Activated naive CD8-positive, alpha-beta T cell treated with anti-CD3 and anti-CD28 coated beads, Interleukin-2, amount 50 U/mL, for 24 hours (primary cell): ENCODE measurements around the gene LBP.
A peak's percentile ranks its signal among the peaks of the same experiment; 100 is the strongest.
"Not testable (repeated sequence)": the region's sequence is repeated elsewhere in the genome, so short reads cannot be mapped to it uniquely, and the experiment has no call there.

Experiments
- ATAC-seq: fragments of 150-1000 bp; cut with Tn5 transposase; one replicate; pipeline ENCODE4 v1.10.0; 2021
- DNase-seq: peaks from one replicate; pipeline ENCODE4 v3.0.0; 2021
- H3K27ac Mint-ChIP-seq: one replicate; pipeline ENCODE4 v1.8.0; 2021; ENCODE audit warnings: mild to moderate bottlenecking, mixed read lengths
- H3K27me3 Mint-ChIP-seq: one replicate; pipeline ENCODE4 v1.8.0; 2021; ENCODE audit warnings: mixed read lengths
- H3K36me3 Mint-ChIP-seq: one replicate; pipeline ENCODE4 v1.8.0; 2021; ENCODE audit warnings: low read depth, mixed read lengths
- H3K4me1 Mint-ChIP-seq: one replicate; pipeline ENCODE4 v1.8.0; 2021; ENCODE audit warnings: mixed read lengths
- H3K4me3 Mint-ChIP-seq: one replicate; pipeline ENCODE4 v1.8.0; 2021; ENCODE audit warnings: mild to moderate bottlenecking, moderate library complexity, mixed read lengths
- H3K9me3 Mint-ChIP-seq: one replicate; pipeline ENCODE4 v1.8.0; 2021; ENCODE audit warnings: mixed read lengths

The LBP gene

GRCh38 chr20:38311091-38311490 lies 35.2 kb upstream of the LBP start:
- H3K36me3 Mint-ChIP-seq, result no peaks in the 10 kb centered on the region
- no peak overlapping the region for H3K27ac Mint-ChIP-seq
- H3K27me3 Mint-ChIP-seq, result peaks cover 30% of the 10 kb centered on the region
- no peak for DNase-seq
- no peak overlapping the region for H3K4me3 Mint-ChIP-seq
- H3K9me3 Mint-ChIP-seq, result no peaks in the 10 kb centered on the region
- H3K4me1 Mint-ChIP-seq, result no peaks in the 10 kb centered on the region
- ATAC-seq, result no peak

GRCh38 chr20:38311491-38311890 lies 34.8 kb upstream of the LBP start:
- no peak for DNase-seq
- H3K27me3 Mint-ChIP-seq, result peaks cover 26% of the 10 kb centered on the region

GRCh38 chr20:38313676-38314075 lies 32.6 kb upstream of the LBP start:
- H3K9me3 Mint-ChIP-seq, result no peaks in the 10 kb centered on the region
- peaks cover 23% of the 10 kb centered on the region for H3K27me3 Mint-ChIP-seq
- no peak for ATAC-seq
- H3K27ac Mint-ChIP-seq, result no peak overlapping the region
- no peak for DNase-seq
- H3K36me3 Mint-ChIP-seq, result no peaks in the 10 kb centered on the region
- no peak overlapping the region for H3K4me3 Mint-ChIP-seq
- H3K4me1 Mint-ChIP-seq, result peaks cover 8% of the 10 kb centered on the region

More at GRCh38 chr20:38311491-38311890, 34.8 kb upstream of the LBP start:
- no peaks in the 10 kb centered on the region for H3K36me3 Mint-ChIP-seq
- H3K27ac Mint-ChIP-seq, result no peak overlapping the region
- no peak for ATAC-seq
- no peaks in the 10 kb centered on the region for H3K4me1 Mint-ChIP-seq
- no peak overlapping the region for H3K4me3 Mint-ChIP-seq
- H3K9me3 Mint-ChIP-seq, result no peaks in the 10 kb centered on the region

DNA sequence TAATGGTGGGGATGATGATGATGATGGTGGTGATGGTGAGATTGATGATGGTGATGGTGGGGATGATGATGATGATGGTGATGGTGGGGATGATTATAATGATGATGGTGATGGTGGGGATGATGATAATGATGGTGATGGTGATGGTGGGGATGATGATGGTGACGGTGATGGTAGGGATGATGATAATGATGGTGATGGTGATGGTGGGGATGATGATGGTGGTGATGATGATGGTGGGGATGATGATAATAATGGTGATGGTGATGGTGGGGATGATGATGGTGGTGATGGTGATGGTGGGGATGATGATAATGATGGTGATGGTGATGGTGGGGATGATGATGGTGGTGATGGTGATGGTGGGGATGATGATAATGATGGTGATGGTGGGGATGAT lies 31.9 kb upstream of the LBP start:
- DNase-seq, H3K36me3 Mint-ChIP-seq, H3K4me3 Mint-ChIP-seq, H3K9me3 Mint-ChIP-seq, ATAC-seq, H3K4me1 Mint-ChIP-seq, H3K27ac Mint-ChIP-seq: not testable (repeated sequence)
- peaks cover 24% of the 10 kb centered on the region for H3K27me3 Mint-ChIP-seq

- Mint-ChIP-seq H3K27me3 (peaks cover 32% of the 10 kb centered on the region), H3K9me3 (no peaks in the 10 kb centered on the region), H3K4me3 (no peak overlapping the region), H3K4me1 (peaks cover 8% of the 10 kb centered on the region), H3K36me3 (no peaks in the 10 kb centered on the region), H3K27ac (peak overlapping the region; percentile 28)
- DNase-seq, result no peak
- no peak for ATAC-seq
Observed at GRCh38 chr20:38315290-38315966, 30.9 kb upstream of the LBP start.

- H3K36me3 Mint-ChIP-seq, result no peaks in the 10 kb centered on the region
- peaks cover 8% of the 10 kb centered on the region for H3K4me1 Mint-ChIP-seq
- H3K27ac Mint-ChIP-seq, result no peak overlapping the region
- H3K4me3 Mint-ChIP-seq, result no peak overlapping the region
- H3K27me3 Mint-ChIP-seq, result peaks cover 27% of the 10 kb centered on the region
- ATAC-seq (no peak), DNase-seq (no peak)
- no peaks in the 10 kb centered on the region for H3K9me3 Mint-ChIP-seq
Observed at GRCh38 chr20:38316341-38316740, 29.9 kb upstream of the LBP start.

DNA sequence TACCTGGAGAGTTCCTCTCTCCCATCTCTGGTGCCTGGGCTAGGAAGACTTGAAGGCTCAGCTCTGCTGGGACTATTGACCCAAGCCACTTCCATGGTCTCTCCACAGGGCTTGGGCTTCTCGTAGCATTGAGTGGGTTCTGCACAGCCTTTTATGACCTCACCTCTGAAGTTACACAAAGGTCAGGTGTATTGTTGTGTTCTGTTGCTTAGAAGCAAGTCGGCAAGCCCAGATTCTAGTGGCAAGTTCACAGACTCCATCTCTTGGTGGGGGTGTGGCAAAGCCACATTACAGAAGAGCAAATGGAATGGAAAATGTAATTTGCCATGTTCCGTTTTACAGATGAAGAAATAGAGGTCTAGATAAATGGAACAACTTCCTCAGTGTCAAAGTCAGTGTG lies 28.9 kb upstream of the LBP start:
- no peak overlapping the region for H3K27ac Mint-ChIP-seq
- no peaks in the 10 kb centered on the region for H3K9me3 Mint-ChIP-seq
- no peak for DNase-seq
- ATAC-seq, result peak; percentile 74
- H3K36me3 Mint-ChIP-seq, result no peaks in the 10 kb centered on the region
- peaks cover 28% of the 10 kb centered on the region for H3K27me3 Mint-ChIP-seq
- H3K4me1 Mint-ChIP-seq, result peaks cover 8% of the 10 kb centered on the region
- no peak overlapping the region for H3K4me3 Mint-ChIP-seq

GRCh38 chr20:38320221-38320620 lies 26.1 kb upstream of the LBP start:
- H3K27me3 Mint-ChIP-seq, result peaks cover 28% of the 10 kb centered on the region
- no peak overlapping the region for H3K27ac Mint-ChIP-seq
- peaks cover 8% of the 10 kb centered on the region for H3K4me1 Mint-ChIP-seq
- ATAC-seq (no peak), DNase-seq (no peak)
- no peak overlapping the region for H3K4me3 Mint-ChIP-seq
- H3K9me3 Mint-ChIP-seq, result no peaks in the 10 kb centered on the region
- H3K36me3 Mint-ChIP-seq, result no peaks in the 10 kb centered on the region

DNA sequence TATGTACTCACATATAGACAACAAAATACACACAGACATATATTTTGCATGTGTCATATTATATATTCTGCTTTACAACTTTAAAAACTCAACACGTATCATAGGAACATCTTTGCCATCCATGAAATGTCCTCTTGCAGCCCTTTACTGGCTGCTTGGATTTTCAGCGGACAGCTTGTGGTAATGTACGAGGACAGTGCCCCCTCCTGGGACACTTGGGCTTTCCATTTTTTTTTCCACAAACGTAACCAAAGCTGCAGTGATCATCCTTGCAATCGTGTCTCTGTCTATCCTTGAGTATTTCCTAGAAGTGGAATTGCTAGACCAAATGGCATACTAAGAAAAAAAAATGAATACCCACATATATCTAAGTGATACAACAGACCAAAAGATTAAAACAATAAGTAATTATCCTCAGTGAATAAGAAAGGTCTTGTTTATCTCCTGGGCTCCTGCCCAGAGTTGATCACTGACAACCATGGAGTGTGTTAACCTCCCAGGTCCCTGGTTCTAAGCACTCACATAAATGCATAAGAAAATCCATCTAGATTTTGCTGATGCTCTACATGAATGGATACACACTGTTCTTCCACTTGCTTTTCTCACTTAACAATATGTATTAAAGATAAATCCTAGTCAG lies 24.2 kb upstream of the LBP start:
- H3K27me3 Mint-ChIP-seq, result peaks cover 26% of the 10 kb centered on the region
- H3K4me1 Mint-ChIP-seq, result peaks cover 5% of the 10 kb centered on the region
- H3K4me3 Mint-ChIP-seq, result no peak overlapping the region
- no peak overlapping the region for H3K27ac Mint-ChIP-seq
- ATAC-seq (no peak), DNase-seq (no peak)
- H3K9me3 Mint-ChIP-seq, result no peaks in the 10 kb centered on the region
- H3K36me3 Mint-ChIP-seq, result no peaks in the 10 kb centered on the region

GRCh38 chr20:38324159-38324558 lies 22.1 kb upstream of the LBP start:
- ATAC-seq, result no peak
- no peak for DNase-seq
- Mint-ChIP-seq H3K9me3 (no peaks in the 10 kb centered on the region), H3K4me1 (no peaks in the 10 kb centered on the region), H3K4me3 (no peak overlapping the region), H3K27me3 (peaks cover 24% of the 10 kb centered on the region), H3K27ac (no peak overlapping the region), H3K36me3 (no peaks in the 10 kb centered on the region)

DNA sequence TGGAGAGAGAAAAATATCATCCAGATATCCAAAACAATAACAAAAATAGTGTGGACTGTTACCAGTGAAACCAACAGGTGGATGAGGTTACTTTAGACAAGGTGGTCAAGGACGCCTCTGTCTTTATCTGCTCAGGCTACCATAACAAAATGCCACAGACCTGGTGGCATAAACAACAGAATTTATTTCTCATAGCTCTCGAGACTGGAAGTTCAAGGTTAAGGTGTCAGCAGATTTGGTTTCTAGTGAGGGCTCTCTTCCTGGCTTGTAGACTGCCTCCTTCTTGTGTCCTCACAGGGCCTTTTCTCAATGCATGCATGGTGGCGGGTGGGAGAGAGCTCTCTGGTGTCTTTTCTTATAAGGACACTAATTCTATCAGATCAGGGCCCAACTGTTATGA lies 21.1 kb upstream of the LBP start:
- Mint-ChIP-seq H3K4me1 (no peaks in the 10 kb centered on the region), H3K36me3 (no peaks in the 10 kb centered on the region), H3K27me3 (peaks cover 17% of the 10 kb centered on the region), H3K9me3 (no peaks in the 10 kb centered on the region), H3K27ac (no peak overlapping the region), H3K4me3 (no peak overlapping the region)
- DNase-seq (no peak), ATAC-seq (no peak)

DNA sequence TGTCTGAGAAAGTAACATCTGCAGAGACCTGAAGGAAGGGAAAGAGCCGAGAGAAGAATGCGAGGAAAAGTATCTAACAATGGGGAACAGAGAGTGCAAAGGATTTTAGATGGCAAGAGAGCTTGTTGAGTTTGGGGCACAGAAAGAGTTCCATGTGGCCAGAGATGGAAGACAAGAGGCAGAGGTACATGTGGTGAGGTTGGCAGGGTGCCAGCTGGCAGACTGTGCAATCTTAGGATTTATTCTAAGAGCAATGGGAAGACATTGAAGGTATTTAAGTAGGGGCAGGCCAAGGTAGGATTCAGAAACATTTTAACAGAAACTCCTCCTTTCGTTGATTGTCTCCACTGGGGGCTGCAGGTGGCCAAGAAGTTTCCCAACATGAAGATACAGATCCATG lies 20.4 kb upstream of the LBP start:
- Mint-ChIP-seq H3K9me3 (no peaks in the 10 kb centered on the region), H3K27ac (no peak overlapping the region), H3K4me1 (no peaks in the 10 kb centered on the region), H3K4me3 (no peak overlapping the region), H3K27me3 (peaks cover 14% of the 10 kb centered on the region), H3K36me3 (no peaks in the 10 kb centered on the region)
- ATAC-seq (no peak), DNase-seq (no peak)

DNA sequence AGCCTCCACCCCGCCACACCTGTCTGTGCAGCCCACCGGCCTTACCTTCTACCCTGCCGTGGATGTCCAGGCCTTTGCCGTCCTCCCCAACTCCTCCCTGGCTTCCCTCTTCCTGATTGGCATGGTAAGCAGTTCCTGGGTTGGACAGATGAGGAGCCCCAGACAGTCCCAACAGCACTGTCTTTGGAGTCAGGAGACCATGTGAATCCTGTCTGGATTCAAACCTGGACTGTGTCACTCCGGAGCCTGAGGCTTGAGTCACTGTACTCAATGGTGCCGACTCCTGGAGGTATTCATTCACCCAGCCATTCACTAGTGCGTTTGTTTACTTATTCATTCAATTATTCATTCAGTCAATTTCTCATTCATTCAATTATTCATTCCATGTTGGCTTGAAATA lies 20.0 kb upstream of the LBP start:
- ATAC-seq, result no peak
- no peak for DNase-seq
- Mint-ChIP-seq H3K9me3 (no peaks in the 10 kb centered on the region), H3K4me3 (no peak overlapping the region), H3K4me1 (no peaks in the 10 kb centered on the region), H3K27me3 (peaks cover 13% of the 10 kb centered on the region), H3K27ac (no peak overlapping the region), H3K36me3 (no peaks in the 10 kb centered on the region)

GRCh38 chr20:38330638-38331037 lies 15.6 kb upstream of the LBP start:
- H3K27ac Mint-ChIP-seq, result no peak overlapping the region
- no peak for ATAC-seq
- no peak for DNase-seq
- H3K9me3 Mint-ChIP-seq, result no peaks in the 10 kb centered on the region
- peaks cover 8% of the 10 kb centered on the region for H3K27me3 Mint-ChIP-seq
- no peaks in the 10 kb centered on the region for H3K4me1 Mint-ChIP-seq
- H3K4me3 Mint-ChIP-seq, result no peak overlapping the region
- no peaks in the 10 kb centered on the region for H3K36me3 Mint-ChIP-seq

DNA sequence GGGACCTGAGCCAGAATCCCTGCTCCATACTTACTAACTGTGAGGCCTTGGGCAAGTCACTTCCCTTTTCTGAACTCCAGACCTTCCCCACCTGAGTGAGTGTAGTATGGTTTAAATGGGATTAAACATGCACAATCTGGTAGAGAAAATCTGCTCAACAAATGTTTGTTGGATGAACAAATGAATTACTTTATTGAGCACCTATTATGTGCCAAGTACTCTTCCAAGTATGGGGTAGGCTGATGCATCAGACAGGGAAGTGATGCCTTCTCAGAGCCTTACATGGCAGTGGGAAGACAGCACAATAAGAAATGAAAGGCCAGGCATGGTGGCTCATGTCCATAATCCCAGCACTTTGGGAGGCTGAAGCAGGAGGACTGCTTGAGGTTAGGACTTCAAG lies 15.0 kb upstream of the LBP start:
- peaks cover 11% of the 10 kb centered on the region for H3K27me3 Mint-ChIP-seq
- H3K4me3 Mint-ChIP-seq, result no peak overlapping the region
- H3K4me1 Mint-ChIP-seq, result no peaks in the 10 kb centered on the region
- H3K36me3 Mint-ChIP-seq, result no peaks in the 10 kb centered on the region
- ATAC-seq, result no peak
- H3K27ac Mint-ChIP-seq, result no peak overlapping the region
- DNase-seq, result no peak
- no peaks in the 10 kb centered on the region for H3K9me3 Mint-ChIP-seq
